Measurements from ENCODE around the gene GPT2. TPM values are rescaled to one million over a fixed set of nuclear protein-coding genes. Genes with fewer than 3 reads are reported as not detected.
"Not testable (repeated sequence)": the region's sequence is repeated elsewhere in the genome, so short reads cannot be mapped to it uniquely, and the experiment has no call there.

Gene GPT2
- total RNA-seq, 1 donor from 2014 or later, result 46.1 TPM

DNA sequence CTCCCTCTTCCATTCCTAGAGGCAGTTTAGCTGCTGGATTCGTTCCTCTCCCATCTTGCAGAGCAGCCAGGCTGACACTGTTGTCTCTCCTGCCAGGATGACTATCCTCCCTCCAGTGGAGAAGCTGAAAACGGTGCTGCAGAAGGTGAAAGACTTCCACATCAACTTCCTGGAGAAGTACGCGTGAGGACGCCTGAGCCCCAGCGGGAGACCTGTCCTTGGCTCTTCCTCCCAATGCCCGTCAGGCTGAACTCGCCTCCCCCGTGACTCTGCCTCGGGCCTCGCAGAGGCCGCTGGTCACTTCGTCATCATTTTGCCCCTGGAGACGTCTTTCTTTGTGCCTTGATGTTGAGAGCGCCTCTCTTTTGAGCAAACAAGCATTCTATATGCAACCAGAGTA lies 44.6 kb downstream of the GPT2 start:
- Mint-ChIP-seq H3K27ac (ENCODE audit: unreplicated experiment) (no peak overlapping the region), H3K9me3 (no peaks in the 10 kb centered on the region)
- TF ChIP-seq, protein P1, sequence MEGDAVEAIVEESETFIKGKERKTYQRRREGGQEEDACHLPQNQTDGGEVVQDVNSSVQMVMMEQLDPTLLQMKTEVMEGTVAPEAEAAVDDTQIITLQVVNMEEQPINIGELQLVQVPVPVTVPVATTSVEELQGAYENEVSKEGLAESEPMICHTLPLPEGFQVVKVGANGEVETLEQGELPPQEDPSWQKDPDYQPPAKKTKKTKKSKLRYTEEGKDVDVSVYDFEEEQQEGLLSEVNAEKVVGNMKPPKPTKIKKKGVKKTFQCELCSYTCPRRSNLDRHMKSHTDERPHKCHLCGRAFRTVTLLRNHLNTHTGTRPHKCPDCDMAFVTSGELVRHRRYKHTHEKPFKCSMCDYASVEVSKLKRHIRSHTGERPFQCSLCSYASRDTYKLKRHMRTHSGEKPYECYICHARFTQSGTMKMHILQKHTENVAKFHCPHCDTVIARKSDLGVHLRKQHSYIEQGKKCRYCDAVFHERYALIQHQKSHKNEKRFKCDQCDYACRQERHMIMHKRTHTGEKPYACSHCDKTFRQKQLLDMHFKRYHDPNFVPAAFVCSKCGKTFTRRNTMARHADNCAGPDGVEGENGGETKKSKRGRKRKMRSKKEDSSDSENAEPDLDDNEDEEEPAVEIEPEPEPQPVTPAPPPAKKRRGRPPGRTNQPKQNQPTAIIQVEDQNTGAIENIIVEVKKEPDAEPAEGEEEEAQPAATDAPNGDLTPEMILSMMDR (conservative IDR thresholded peaks at IDR 0.05), result no peak

GRCh38 chr16:46929378-46930332 lies 45.5 kb downstream of the GPT2 start:
- Mint-ChIP-seq H3K27ac (ENCODE audit: unreplicated experiment) (no peak overlapping the region), H3K4me3 (no peak overlapping the region), H3K27me3 (ENCODE audit: low read depth) (no peaks in the 10 kb centered on the region), H3K9me3 (no peaks in the 10 kb centered on the region), H3K4me1 (no peaks in the 10 kb centered on the region), H3K36me3 (ENCODE audit: low read depth) (peaks cover 12% of the 10 kb centered on the region)
- TF ChIP-seq, protein P1 (conservative IDR thresholded peaks at IDR 0.05), result peak; percentile 86
- peak; percentile 81 for DNase-seq (ENCODE audit: low read depth, low spot score)

More for the DNA sequence above, 44.6 kb downstream of the GPT2 start:
- no peak for DNase-seq (ENCODE audit: low read depth, low spot score)
- Mint-ChIP-seq H3K4me3 (no peak overlapping the region), H3K36me3 (ENCODE audit: low read depth) (peaks cover 12% of the 10 kb centered on the region), H3K4me1 (no peaks in the 10 kb centered on the region), H3K27me3 (ENCODE audit: low read depth) (no peaks in the 10 kb centered on the region)

- no peaks in the 10 kb centered on the region for H3K9me3 Mint-ChIP-seq
- no peaks in the 10 kb centered on the region for H3K27me3 Mint-ChIP-seq (ENCODE audit: low read depth)
- no peak overlapping the region for H3K27ac Mint-ChIP-seq (ENCODE audit: unreplicated experiment)
- TF ChIP-seq, protein P1 (conservative IDR thresholded peaks at IDR 0.05), result no peak
- DNase-seq (ENCODE audit: low read depth, low spot score), result no peak
- peaks cover 12% of the 10 kb centered on the region for H3K36me3 Mint-ChIP-seq (ENCODE audit: low read depth)
- H3K4me1 Mint-ChIP-seq, result no peaks in the 10 kb centered on the region
- H3K4me3 Mint-ChIP-seq, result no peak overlapping the region
Measured at GRCh38 chr16:46930861-46931260, 46.7 kb downstream of the GPT2 start.

GRCh38 chr16:46932802-46933201 lies 48.6 kb downstream of the GPT2 start:
- no peaks in the 10 kb centered on the region for H3K9me3 Mint-ChIP-seq
- TF ChIP-seq, protein P1 (conservative IDR thresholded peaks at IDR 0.05), result no peak
- H3K4me3 Mint-ChIP-seq, result no peak overlapping the region
- H3K4me1 Mint-ChIP-seq, result no peaks in the 10 kb centered on the region
- H3K27me3 Mint-ChIP-seq (ENCODE audit: low read depth), result no peaks in the 10 kb centered on the region
- no peak for DNase-seq (ENCODE audit: low read depth, low spot score)
- peaks cover 9% of the 10 kb centered on the region for H3K36me3 Mint-ChIP-seq (ENCODE audit: low read depth)
- H3K27ac Mint-ChIP-seq (ENCODE audit: unreplicated experiment), result no peak overlapping the region

- no peaks in the 10 kb centered on the region for H3K9me3 Mint-ChIP-seq
- no peaks in the 10 kb centered on the region for H3K4me1 Mint-ChIP-seq
Measured at GRCh38 chr16:46937536-46937935, 53.4 kb downstream of the GPT2 start.

DNA sequence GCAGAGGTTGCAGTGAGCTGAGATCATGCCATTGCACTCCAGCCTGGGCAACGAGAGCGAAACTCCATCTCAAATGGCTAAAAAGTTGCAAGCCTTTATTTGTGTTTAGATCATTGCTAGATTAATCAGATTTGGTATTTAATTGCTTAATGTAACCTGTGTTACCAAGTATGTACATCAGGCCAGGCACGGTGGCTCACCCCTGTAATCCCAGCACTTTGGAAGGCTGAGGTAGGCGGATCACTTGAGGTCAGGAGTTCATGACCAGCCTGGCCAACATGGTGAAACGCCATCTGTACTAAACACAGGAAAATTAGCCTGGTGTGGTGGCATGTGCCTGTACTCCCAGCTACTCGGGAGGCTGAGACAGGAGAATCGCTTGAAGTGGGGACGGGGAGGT lies 60.6 kb downstream of the GPT2 start:
- H3K27ac Mint-ChIP-seq (ENCODE audit: unreplicated experiment); H3K9me3 Mint-ChIP-seq; H3K36me3 Mint-ChIP-seq (ENCODE audit: low read depth); H3K4me1 Mint-ChIP-seq; H3K4me3 Mint-ChIP-seq; H3K27me3 Mint-ChIP-seq (ENCODE audit: low read depth); DNase-seq (ENCODE audit: low read depth, low spot score): not testable (repeated sequence)

More at GRCh38 chr16:46937536-46937935, 53.4 kb downstream of the GPT2 start:
- no peak for DNase-seq (ENCODE audit: low read depth, low spot score)
- Mint-ChIP-seq H3K27ac (ENCODE audit: unreplicated experiment) (no peak overlapping the region), H3K36me3 (ENCODE audit: low read depth) (no peaks in the 10 kb centered on the region), H3K4me3 (no peak overlapping the region), H3K27me3 (ENCODE audit: low read depth) (no peaks in the 10 kb centered on the region)
- TF ChIP-seq, protein P1 (conservative IDR thresholded peaks at IDR 0.05), result no peak

Data from neural crest cell (in vitro differentiated cells).